HG03196 (cell line): ENCODE data around the gene LGALS7B.
A peak's percentile ranks its signal among the peaks of the same experiment; 100 is the strongest.
"Not testable (repeated sequence)": the region's sequence is repeated elsewhere in the genome, so short reads cannot be mapped to it uniquely, and the experiment has no call there.

Experiments used
- ATAC-seq: cut with Tn5 transposase; IDR thresholded peaks from one replicate; pipeline ENCODE4 v1.9.1; 2021; ENCODE audit not compliant: unreplicated experiment

Gene LGALS7B

DNA sequence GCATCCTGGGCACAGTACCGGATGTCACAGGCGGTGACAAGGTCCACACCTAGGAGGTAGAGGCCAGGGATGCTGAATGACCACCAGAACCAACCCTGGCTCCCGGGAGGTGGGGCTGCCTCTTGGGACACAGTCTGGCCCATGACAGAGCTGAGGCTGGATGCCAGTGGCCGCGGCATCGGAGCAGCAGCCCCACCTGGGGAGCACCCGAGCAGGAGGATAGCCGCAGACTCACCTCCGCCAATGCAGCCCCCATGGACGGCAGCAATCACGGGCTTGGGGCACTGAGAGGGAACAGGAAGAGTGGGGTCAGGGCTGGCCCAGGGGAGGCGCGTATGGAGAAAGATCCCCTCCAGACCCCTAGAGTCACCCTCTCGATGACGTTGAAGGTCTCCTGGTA lies 28.1 kb downstream of the LGALS7B start:
- ATAC-seq = no peak

DNA sequence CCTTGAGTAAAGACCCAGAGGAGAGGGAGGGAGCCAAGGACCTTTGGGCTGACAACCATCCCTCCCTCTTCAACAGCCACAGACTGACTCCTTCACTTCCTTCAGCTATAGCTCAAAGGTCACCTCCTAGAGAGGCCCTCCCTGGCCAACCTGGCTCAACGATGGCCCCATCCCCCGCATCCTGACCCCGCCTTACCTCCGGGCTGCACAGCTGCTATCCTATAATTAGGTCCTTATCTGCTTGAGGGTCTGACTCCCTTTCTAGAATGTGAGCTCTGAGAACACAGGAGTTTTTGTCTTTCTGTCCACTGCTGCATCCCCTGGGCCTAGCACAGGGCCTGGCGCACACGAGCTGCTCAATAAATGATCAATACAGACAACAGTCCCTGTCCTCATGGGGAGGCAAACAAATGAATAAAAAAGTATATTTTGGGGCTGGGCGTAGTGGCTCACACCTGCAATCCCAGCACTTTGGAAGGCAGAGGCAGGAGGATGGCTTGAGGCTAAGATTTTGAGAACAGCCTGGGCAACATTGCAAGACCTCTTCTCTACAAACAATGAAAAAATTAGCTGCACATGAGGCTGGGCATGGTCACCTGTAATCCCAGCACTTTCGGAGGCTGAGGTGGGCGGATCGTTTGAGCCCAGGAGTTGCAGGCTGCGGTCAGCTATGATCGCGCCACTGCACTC lies 30.4 kb downstream of the LGALS7B start:
- ATAC-seq = no peak

DNA sequence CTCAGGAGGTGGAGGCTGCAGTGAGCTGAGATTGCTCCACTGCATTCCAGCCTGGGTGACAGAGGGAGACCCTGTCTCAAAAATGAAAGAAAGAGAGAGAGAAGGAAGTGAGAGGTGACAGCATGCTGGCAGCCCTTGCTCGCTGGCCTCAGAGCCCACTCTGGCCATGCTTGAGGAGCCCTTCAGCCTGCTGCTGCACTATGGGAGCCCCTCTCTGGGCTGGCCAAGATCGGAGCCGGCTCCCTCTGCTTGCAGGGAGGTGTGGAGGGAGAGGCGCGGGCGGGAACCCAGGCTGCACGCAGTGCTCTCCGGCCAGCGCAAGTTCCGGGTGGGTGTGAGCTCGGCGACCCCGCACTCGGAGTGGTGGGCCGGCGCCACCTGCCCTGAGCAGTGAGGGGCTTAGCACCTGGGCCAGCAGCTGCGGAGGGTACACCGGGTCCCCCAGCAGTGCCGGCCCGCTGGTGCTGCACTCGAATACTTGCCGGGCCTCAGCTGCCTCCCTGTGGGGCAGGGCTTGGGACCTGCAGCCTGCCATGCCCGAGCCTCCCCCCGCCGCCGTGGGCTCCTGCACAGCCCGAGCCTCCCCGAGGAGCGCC lies 32.3 kb downstream of the LGALS7B start:
- ATAC-seq = not testable (repeated sequence)

DNA sequence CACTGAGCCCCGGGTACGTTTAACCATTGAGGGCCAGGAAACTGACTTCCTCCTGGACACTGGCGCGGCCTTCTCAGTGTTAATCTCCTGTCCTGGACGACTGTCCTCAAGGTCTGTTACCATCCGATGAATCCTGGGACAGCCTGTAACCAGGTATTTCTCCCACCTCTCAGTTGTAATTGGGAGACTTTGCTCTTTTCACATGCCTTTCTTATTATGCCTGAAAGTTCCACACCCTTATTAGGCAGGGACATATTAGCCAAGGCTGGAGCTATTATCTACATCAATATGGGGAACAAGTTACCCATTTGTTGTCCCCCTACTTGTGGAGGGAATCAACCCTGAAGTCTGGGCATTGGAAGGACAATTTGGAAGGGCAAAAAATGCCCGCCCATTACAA lies 36.9 kb downstream of the LGALS7B start:
- not testable (repeated sequence) for ATAC-seq

- no peak for ATAC-seq
Observed at GRCh38 chr19:38826856-38827551, 38.0 kb downstream of the LGALS7B start.

GRCh38 chr19:38829203-38829602 lies 40.2 kb downstream of the LGALS7B start:
- not testable (repeated sequence) for ATAC-seq

DNA sequence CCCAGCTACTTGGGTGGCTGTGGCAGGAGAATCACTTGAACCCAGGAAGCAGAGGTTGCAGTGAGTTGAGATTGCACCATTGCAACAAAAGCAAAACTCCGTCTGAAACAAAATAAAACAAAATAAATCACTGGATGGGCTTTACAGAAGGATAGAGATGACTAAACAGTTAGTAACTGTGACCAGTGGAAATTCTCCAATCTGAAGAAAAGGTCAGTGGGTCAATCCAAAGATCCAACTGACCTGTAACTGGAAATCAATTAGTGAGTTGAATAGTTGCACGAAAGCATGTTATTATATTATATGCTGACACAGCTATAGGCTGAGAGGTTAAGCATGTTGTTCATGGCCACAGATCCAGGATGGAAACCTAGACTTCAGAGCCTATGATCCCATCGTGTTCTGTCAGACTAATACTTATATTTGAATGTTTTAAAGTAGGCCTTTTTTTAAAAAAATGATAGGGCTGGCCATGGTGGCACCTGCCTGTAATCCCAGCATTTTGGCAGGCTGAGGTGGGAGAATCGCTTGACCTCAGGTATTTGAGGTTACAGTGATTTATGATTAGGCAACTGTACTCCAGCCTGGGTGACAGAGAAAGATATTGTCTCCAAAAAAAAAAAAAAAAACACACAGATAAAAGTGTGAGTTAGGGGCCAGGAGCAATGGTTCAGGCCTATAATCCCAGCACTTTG lies 41.2 kb downstream of the LGALS7B start:
- ATAC-seq = no peak

- peak; percentile 32 for ATAC-seq
Observed at GRCh38 chr19:38831142-38831605, 42.2 kb downstream of the LGALS7B start.

- no peak for ATAC-seq
Observed at GRCh38 chr19:38833092-38833425, 44.1 kb downstream of the LGALS7B start.

- no peak for ATAC-seq
Observed at GRCh38 chr19:38834104-38834490, 45.1 kb downstream of the LGALS7B start.

- ATAC-seq = no peak
Observed at GRCh38 chr19:38834590-38834989, 45.6 kb downstream of the LGALS7B start.

- no peak for ATAC-seq
Observed at GRCh38 chr19:38836159-38836982, 47.4 kb downstream of the LGALS7B start.

GRCh38 chr19:38836983-38837626 lies 48.1 kb downstream of the LGALS7B start:
- ATAC-seq = no peak

- ATAC-seq = no peak
Observed at GRCh38 chr19:38837656-38838121, 48.7 kb downstream of the LGALS7B start.

DNA sequence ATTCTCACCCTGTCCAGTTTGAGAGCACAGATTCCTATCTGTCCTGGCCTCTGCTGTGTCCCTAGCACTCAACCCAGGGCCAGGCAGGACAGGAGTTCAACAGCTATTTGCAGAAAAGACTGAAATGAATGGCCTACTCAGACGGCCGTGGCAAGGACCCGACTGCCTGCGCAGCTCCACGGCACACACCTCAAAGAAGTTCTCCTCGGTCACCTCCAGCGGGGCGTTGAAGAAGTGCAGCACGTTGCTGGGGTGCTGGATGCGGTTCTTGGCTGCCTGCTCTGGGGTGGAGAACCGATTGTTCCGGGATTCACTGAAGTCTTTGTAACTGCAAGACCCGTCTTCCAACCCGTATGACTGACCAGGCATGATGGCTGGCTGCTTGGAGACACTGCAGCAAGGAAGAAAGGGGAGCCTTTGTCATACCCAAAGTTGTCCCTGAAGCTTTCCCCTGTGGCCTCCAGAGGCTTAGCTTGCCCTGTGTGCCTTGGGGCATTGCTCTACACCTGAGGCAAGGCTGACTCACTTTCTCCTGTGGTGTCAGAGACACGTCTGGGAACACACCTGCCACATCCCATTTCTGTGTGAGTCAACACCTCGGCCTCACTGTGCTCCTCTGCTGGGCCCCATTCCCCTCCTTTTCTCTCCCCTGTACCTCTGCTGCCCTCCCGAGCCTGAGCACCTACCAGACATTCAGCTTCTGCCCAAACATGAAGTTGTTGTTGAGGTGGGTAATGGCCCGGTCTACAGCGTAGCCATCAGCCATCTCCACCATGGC lies 49.4 kb downstream of the LGALS7B start:
- no peak for ATAC-seq

- no peak for ATAC-seq
Observed at GRCh38 chr19:38838986-38839761, 50.2 kb downstream of the LGALS7B start.

DNA sequence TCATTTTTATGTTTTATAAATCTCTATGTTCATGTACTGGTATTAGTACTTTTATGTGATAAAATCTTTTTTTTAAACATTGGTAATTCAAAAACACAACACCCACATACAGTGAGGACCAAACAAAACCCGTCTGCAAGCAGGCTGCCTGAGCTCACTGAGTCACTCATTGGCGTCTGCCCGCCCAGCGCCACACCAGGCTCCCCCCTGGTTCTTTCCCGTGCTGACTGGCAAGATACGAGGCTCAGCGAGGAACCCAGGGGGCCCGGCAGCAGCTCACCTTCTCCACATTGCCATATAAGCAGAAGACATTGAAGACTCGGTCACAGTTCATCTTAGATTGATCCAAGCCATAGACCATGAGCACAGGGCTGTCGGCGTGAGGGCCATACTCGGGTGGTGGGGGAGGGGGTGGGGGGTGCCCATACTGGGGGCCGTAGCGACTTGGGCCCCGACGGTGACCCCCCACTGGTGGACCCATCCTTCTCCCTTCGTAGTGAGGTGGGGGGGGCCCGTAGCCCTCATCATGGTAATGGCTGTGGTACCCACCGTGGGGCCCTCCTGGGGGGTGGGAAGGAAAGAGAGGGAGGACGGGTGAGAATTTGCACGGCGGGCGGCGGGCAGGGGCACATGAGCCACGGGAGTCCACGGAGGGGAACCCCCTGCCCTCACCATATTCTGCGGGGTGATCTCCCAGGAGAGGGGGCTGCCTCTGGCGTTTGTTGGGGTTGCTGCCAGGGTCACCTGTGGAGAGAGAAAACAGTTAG lies 51.0 kb downstream of the LGALS7B start:
- ATAC-seq = no peak

GRCh38 chr19:38840583-38840968 lies 51.6 kb downstream of the LGALS7B start:
- no peak for ATAC-seq
